GM23248 (cell line): Measurements from ENCODE around the gene OXSM.

ENCODE experiments used
- EZH2 ChIP-seq: fragments of 200-600 bp; sonication (generic); IDR thresholded peaks from 2 replicates; pipeline ENCODE4 v1.6.1; 2018; ENCODE audit warnings: antibody characterized with exemption, mild to moderate bottlenecking; ENCODE audit not compliant: insufficient read depth, poor library complexity, severe bottlenecking
- EZH2phosphoT487 ChIP-seq: fragments of 200-600 bp; sonication (generic); IDR thresholded peaks from 2 replicates; pipeline ENCODE4 v1.6.1; 2018; ENCODE audit warnings: antibody characterized with exemption, moderate library complexity, mild to moderate bottlenecking, low read depth; ENCODE audit not compliant: insufficient read depth

- TF ChIP-seq EZH2 (no peak), EZH2phosphoT487 (no peak)
These were observed 38.8 kb upstream of the OXSM start for GRCh38 chr3:25751048-25751447.
